ENCODE measurements around the gene PARVA.

PARVA gene

GRCh38 chr11:12560362-12560761 is 183.0 kb downstream of the PARVA start:
- DNase-seq: no peak

- DNase-seq: peak; percentile 13
These were observed 183.5 kb downstream of the PARVA start for GRCh38 chr11:12560861-12561260.

GRCh38 chr11:12564012-12564411 is 186.6 kb downstream of the PARVA start:
- DNase-seq: no peak

- no peak for DNase-seq
These were observed 188.0 kb downstream of the PARVA start for GRCh38 chr11:12565406-12565805.

- DNase-seq: no peak
These were observed 190.5 kb downstream of the PARVA start for GRCh38 chr11:12567746-12568460.

GRCh38 chr11:12569499-12570425 is 192.4 kb downstream of the PARVA start:
- DNase-seq: no peak

- DNase-seq: no peak
These were observed 196.5 kb downstream of the PARVA start for GRCh38 chr11:12573707-12574485.

- no peak for DNase-seq
These were observed 200.6 kb downstream of the PARVA start for GRCh38 chr11:12577725-12578644.

- no peak for DNase-seq
These were observed 204.0 kb downstream of the PARVA start for GRCh38 chr11:12581416-12581815.

- no peak for DNase-seq
These were observed 204.6 kb downstream of the PARVA start for GRCh38 chr11:12581923-12582322.

Data from NCI-H446 treated with DMSO at 0.1 percent for 48 hours (cell line).